Fibroblast of the aortic adventitia (primary cell): ENCODE results near the gene RARRES1. TPM values are rescaled to one million over a fixed set of nuclear protein-coding genes. Genes with fewer than 3 reads are reported as not detected.

Source experiments
- DNase-seq: peaks from one replicate; pipeline ENCODE4 v3.0.0-alpha.2; 2010; ENCODE audit warnings: low read depth
- H3K4me3 ChIP-seq: 2 replicates; pipeline ENCODE4 v1.5.1; 2011; ENCODE audit warnings: low read depth, mild to moderate bottlenecking, control low read depth, low read length, moderate library complexity
- CTCF ChIP-seq: IDR thresholded peaks from 2 replicates; pipeline ENCODE4 v1.5.1; 2011; ENCODE audit warnings: mild to moderate bottlenecking, low read length, control low read depth, inconsistent platforms; ENCODE audit not compliant: insufficient read depth
- total RNA-seq: library from RNA; depleted of rRNA; stranded (reverse); fragments of >200 nt; gene quantifications from 2 replicates; pipeline ENCODE4 v1.2.3, GENCODE V29; 2012; ENCODE audit warnings: low replicate concordance

RARRES1 gene
- total RNA-seq, 1 donor: 47.8 TPM

DNA sequence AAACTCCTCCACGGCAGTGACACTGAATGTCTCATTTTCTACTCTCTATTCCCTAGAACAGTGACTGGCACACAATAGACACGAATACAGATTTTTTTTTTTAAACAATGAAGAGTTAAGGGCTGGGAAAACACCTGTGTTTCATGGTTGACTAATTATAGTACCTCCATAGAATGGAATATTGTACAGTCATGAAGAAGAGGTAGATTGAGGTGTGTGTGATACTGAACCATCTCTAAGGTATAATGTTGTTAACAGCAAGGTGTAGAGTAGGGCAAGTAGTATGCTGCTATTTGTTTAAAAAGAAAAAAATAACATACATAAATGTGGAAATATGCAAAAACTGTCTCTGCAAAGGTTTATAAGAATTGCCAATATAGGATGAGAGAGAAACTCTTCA is 5.2 kb upstream of the RARRES1 start:
- no peak overlapping the region for H3K4me3 ChIP-seq
- no peak for TF ChIP-seq CTCF
- no peak for DNase-seq

- no peak overlapping the region for H3K4me3 ChIP-seq
- no peak for TF ChIP-seq CTCF
- no peak for DNase-seq
Observed at GRCh38 chr3:158735296-158736033, 3.2 kb upstream of the RARRES1 start.

DNA sequence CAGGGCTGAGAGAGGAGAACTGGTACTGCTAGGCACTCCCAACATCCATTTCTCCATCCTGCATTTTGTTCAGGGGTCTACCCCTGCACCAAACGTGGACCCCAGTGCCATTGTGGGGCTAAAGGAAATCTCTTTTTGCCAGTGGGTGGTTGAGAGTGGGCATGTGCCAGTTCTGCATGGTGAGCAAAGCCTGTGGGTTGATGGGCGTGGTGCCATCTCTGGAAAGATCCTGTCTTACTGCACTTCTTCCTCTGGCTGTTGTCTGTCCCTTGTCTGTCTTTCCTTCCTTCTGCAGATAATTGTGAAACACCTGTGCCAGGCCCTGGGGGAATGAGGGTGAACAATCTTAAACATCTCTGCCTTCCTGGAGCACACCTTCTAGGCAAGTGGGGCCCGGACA is 1.4 kb upstream of the RARRES1 start:
- H3K4me3 ChIP-seq: no peak overlapping the region
- TF ChIP-seq CTCF: no peak
- no peak for DNase-seq

- peak overlapping the region; percentile 69 for H3K4me3 ChIP-seq
- no peak for TF ChIP-seq CTCF
- DNase-seq: no peak
Observed at GRCh38 chr3:158732856-158733200, 571 bp upstream of the RARRES1 start.

DNA sequence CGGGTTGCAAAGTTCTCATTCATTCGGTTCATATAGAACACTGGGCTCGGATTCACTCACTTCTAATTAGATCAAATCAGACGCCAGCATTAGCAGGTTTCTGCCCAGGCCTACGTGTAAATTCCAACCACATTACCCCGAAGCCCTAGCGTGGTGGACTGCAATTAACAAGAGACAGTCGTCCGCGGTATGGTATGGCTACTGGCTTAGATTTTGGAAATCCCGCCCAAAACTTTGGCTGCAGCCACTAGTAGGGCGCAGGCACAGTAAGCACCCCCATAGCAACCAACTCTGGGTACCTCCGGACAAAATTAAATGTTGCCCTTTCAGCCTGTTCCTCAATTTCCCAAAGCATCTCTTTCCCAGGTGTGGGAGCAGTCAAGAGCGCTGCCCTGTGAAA is 771 bp downstream of the RARRES1 start:
- TF ChIP-seq CTCF: no peak
- DNase-seq: no peak
- peak overlapping the region; percentile 69 for H3K4me3 ChIP-seq

DNA sequence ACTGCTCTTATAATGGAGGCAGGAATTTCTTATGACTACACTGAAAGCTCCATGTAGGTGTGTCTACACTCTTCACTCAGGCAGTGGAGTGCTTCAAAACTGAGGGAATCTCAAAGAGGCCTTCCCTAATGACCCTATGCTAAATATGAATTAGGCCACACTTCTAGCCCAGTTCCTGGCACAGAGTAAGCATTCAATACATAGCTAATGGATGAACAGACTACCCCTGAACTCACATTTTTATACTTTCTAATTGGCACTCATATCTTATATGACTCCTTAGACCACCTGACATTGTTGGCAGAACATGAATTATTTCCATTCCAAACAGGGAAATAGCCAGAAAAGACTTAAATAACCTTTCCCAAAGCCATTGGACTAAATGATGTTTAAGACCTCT is 3.4 kb downstream of the RARRES1 start:
- H3K4me3 ChIP-seq: no peak overlapping the region
- DNase-seq: peak; percentile 75
- no peak for TF ChIP-seq CTCF

DNA sequence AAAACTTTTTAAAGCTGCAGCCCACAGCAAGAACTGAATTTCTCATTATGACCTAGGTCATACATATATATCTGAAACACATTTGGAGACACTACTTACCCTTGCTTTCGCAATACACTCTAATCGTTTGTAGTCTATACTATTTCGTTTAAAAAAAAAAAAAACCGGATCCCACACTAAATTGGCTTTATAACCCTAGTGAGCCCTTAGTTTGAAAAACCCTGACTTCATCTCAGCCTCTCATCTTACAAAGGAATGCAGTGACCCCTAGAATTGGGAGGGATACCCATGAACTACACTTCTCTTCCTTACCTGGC is 4.2 kb downstream of the RARRES1 start:
- TF ChIP-seq CTCF: no peak
- H3K4me3 ChIP-seq: no peak overlapping the region
- DNase-seq: no peak
